Pancreas (tissue), 10 donors: ENCODE measurements around the gene SLMAP. TPM values are rescaled to one million over a fixed set of nuclear protein-coding genes. Genes with fewer than 3 reads are reported as not detected.

Experiments used
- ATAC-seq, 4 donors: fragments of 200-7000 bp; cut with Tn5 transposase; one replicate each; pipeline versions ENCODE4 v1.8.0 to v1.9.1; 2020; ENCODE audit warnings: mild to moderate bottlenecking in 4 of 4, moderate library complexity in 4 of 4
- DNase-seq, 6 donors: peaks; one replicate each; pipeline ENCODE4 v3.0.0-alpha.2; 2020
- FAIRE-seq: peaks from 2 replicates; lab custom pipeline; 2012; peaks lifted over from hg19 to GRCh38; lab: Jason Lieb, UNC
- H3K27ac ChIP-seq, 4 donors: fragments of 200-600 bp; sonication (generic); 1 replicate in 3 of 4; 2 replicates in 1 of 4; pipeline versions ENCODE4 v1.5.0 to v1.8.0; 2020
- H3K27me3 ChIP-seq, 4 donors: fragments of 200-600 bp; one replicate each; pipeline ENCODE4 v1.8.0; 2021
- H3K36me3 ChIP-seq, 3 donors: fragments of 200-600 bp; sonication (generic) in 1 of 3; one replicate each; pipeline versions ENCODE4 v1.5.0 to v1.8.0; 2020 to 2021
- H3K4me1 ChIP-seq, 3 donors: fragments of 200-600 bp; one replicate each; pipeline ENCODE4 v1.8.0; 2021
- H3K4me3 ChIP-seq, 4 donors: fragments of 200-600 bp; sonication (generic) in 2 of 4; one replicate each; pipeline versions ENCODE4 v1.5.0 to v1.8.0; 2020 to 2021
- H3K9me3 ChIP-seq, 4 donors: fragments of 200-600 bp; one replicate each; pipeline ENCODE4 v1.8.0; 2021
- CTCF ChIP-seq, 4 donors: fragments of 200-600 bp; sonication (generic) in 3 of 4; IDR thresholded peaks; one replicate each; pipeline versions ENCODE4 v1.5.0 to v1.8.0; 2021; ENCODE audit warnings: antibody characterized with exemption in 4 of 4
- WGBS, 2 donors: extraction: QIAGEN DNeasy Blood & Tissue Kit; methylation state at CpG; one replicate each; pipeline ENCODE4 v1.1.7; 2013; 5-methylcytosine and 5-hydroxymethylcytosine counted together
- intact Hi-C, 3 donors: fragments of 100-400 bp; cut with DNase I; formaldehyde crosslinking; loops; one replicate each; pipeline versions ENCODE4 v1.11.1 to v1.14.2; 2022
- polyA plus RNA-seq, 2 donors: library from polyadenylated mRNA; stranded (reverse); fragments of 200-250 nt; gene quantifications; one replicate each; pipeline ENCODE4 v1.2.3, GENCODE V29; 2013
- total RNA-seq, 6 donors: library from RNA; stranded (reverse); fragmentation: NEBNext Ultra II Directional in 4 of 6; extraction: Animal tissue kit (Norgen Biotek cat#: 25700) in 4 of 6; gene quantifications; one replicate each; pipeline versions ENCODE4 v1.2.1 to v1.2.4, GENCODE V29; 2021 to 2023
- donor health status: healthy with polysubstance abuse.
- donor health status: DM: no; HTN: no; CAD: no; lungs with moderate emphysema.
- donor health status: DM: no; HTN: no; CAD: no.
- donor health status: control.
- donor health status: control.
- donor health status: Bipolar disorder and iron deficiency.
- donor health status: DM: yes; HTN: yes; CAD: no.
- donor health status: DM: no; HTN: no; CAD: no.
- donor health status: DM: no; HTN: no; CAD: no.
- donor health status: DM: yes; HTN: yes; CAD: no.

SLMAP gene
- total and polyA plus RNA-seq, 8 donors = 9.0 to 39.6 (median 22.7) TPM

- no peak for ATAC-seq
- Histone ChIP-seq H3K4me3 (no peak overlapping the region), H3K27ac (no peak overlapping the region), H3K4me1 (peaks cover 9 to 16% (median 15%) of the 10 kb centered on the region in 3 donors), H3K36me3 (no peaks in the 10 kb centered on the region), H3K9me3 (no peaks in the 10 kb centered on the region), H3K27me3 (no peaks in the 10 kb centered on the region)
- WGBS, 2 donors = 87 to 88% methylated on average over 3 of the region's 3 CpGs
- TF ChIP-seq CTCF (IDR thresholded peaks at IDR 0.05) = no peak
- intact Hi-C loops = no loop called here
- no peak for FAIRE-seq
- no peak for DNase-seq
Observed at GRCh38 chr3:57837686-57838085, 81.6 kb downstream of the SLMAP start.

- no peaks in the 10 kb centered on the region for H3K27me3 ChIP-seq
- no peaks in the 10 kb centered on the region for H3K9me3 ChIP-seq
- intact Hi-C loops = no loop called here
- no peak for TF ChIP-seq CTCF (IDR thresholded peaks at IDR 0.05)
- H3K4me3 ChIP-seq = no peak overlapping the region
- ATAC-seq = no peak
- WGBS, 2 donors = 96 to 98% methylated on average over 3 of the region's 3 CpGs
- no peak overlapping the region for H3K27ac ChIP-seq
- no peak for DNase-seq
- peaks cover 9 to 22% (median 20%) of the 10 kb centered on the region in 3 donors for H3K4me1 ChIP-seq
- no peaks in the 10 kb centered on the region for H3K36me3 ChIP-seq
- FAIRE-seq = no peak
Observed at GRCh38 chr3:57838627-57839026, 82.5 kb downstream of the SLMAP start.

- ATAC-seq = no peak
- peak; percentile 23 for FAIRE-seq
- intact Hi-C loops = no loop called here
- H3K27me3 ChIP-seq = no peaks in the 10 kb centered on the region
- no peak overlapping the region for H3K27ac ChIP-seq
- 78 to 96% methylated on average over 1 of the region's 1 CpG for WGBS, 2 donors
- no peak for TF ChIP-seq CTCF (IDR thresholded peaks at IDR 0.05)
- DNase-seq = no peak
- H3K4me3 ChIP-seq = no peak overlapping the region
- no peaks in the 10 kb centered on the region for H3K9me3 ChIP-seq
- no peaks in the 10 kb centered on the region for H3K36me3 ChIP-seq
- peaks cover 9 to 22% (median 20%) of the 10 kb centered on the region in 3 donors for H3K4me1 ChIP-seq
Observed at GRCh38 chr3:57840473-57840872, 84.4 kb downstream of the SLMAP start.

- no peaks in the 10 kb centered on the region for H3K36me3 ChIP-seq
- 31 to 40% methylated on average over 2 of the region's 2 CpGs for WGBS, 2 donors
- no peak for FAIRE-seq
- ATAC-seq = no peak
- peaks cover 9 to 22% (median 20%) of the 10 kb centered on the region in 3 donors for H3K4me1 ChIP-seq
- intact Hi-C loops = no loop called here
- no peak for TF ChIP-seq CTCF (IDR thresholded peaks at IDR 0.05)
- H3K9me3 ChIP-seq = no peaks in the 10 kb centered on the region
- DNase-seq = no peak
- H3K27ac ChIP-seq = peak overlapping the region in 1 of 4 donors; percentile 15
- H3K27me3 ChIP-seq = no peaks in the 10 kb centered on the region
- no peak overlapping the region for H3K4me3 ChIP-seq
Observed at GRCh38 chr3:57841818-57842217, 85.7 kb downstream of the SLMAP start.

GRCh38 chr3:57848177-57848738, 92.1 kb downstream of the SLMAP start:
- Histone ChIP-seq H3K4me1 (peaks cover 0 to 2% (median 0%) of the 10 kb centered on the region in 3 donors), H3K27me3 (no peaks in the 10 kb centered on the region), H3K36me3 (no peaks in the 10 kb centered on the region), H3K4me3 (no peak overlapping the region), H3K9me3 (no peaks in the 10 kb centered on the region), H3K27ac (no peak overlapping the region)
- WGBS, 2 donors = 80 to 91% methylated on average over 3 of the region's 3 CpGs
- ATAC-seq (no peak), FAIRE-seq (no peak), DNase-seq (no peak)
- TF ChIP-seq CTCF (IDR thresholded peaks at IDR 0.05) = no peak
- intact Hi-C loops = no loop called here
